C4-2B (cell line): ENCODE data around the gene TSACC.

ENCODE experiments used
- H3K27ac ChIP-seq: fragments of 450-650 bp; 2 replicates; pipeline ENCODE4 v1.5.1; 2017
- CTCF ChIP-seq: fragments of 450-650 bp; conservative IDR thresholded peaks from 2 replicates; pipeline ENCODE4 v1.5.1; 2017; ENCODE audit warnings: mild to moderate bottlenecking
- ZFX ChIP-seq: fragments of 450-650 bp; IDR thresholded peaks from 2 replicates; pipeline ENCODE4 v1.6.1; 2017

TSACC gene

GRCh38 chr1:156385534-156386031 is 47.3 kb downstream of the TSACC start:
- no peak overlapping the region for H3K27ac ChIP-seq
- TF ChIP-seq CTCF: peak; percentile 93
- TF ChIP-seq ZFX: no peak

- TF ChIP-seq ZFX (no peak), CTCF (no peak)
- no peak overlapping the region for H3K27ac ChIP-seq
Observed at GRCh38 chr1:156386134-156386901, 48.0 kb downstream of the TSACC start.

- no peak overlapping the region for H3K27ac ChIP-seq
- TF ChIP-seq CTCF (no peak), ZFX (no peak)
Observed at GRCh38 chr1:156386949-156387869, 48.9 kb downstream of the TSACC start.

- TF ChIP-seq CTCF (no peak), ZFX (no peak)
- H3K27ac ChIP-seq: no peak overlapping the region
Observed at GRCh38 chr1:156387870-156388173, 49.5 kb downstream of the TSACC start.

- H3K27ac ChIP-seq: no peak overlapping the region
- TF ChIP-seq ZFX (no peak), CTCF (no peak)
Observed at GRCh38 chr1:156388174-156389137, 50.1 kb downstream of the TSACC start.

- TF ChIP-seq CTCF: no peak
- no peak for TF ChIP-seq ZFX
- no peak overlapping the region for H3K27ac ChIP-seq
Observed at GRCh38 chr1:156389311-156389710, 51.0 kb downstream of the TSACC start.
